ENCODE measurements around the gene SPAG6. TPM values are rescaled to one million over a fixed set of nuclear protein-coding genes. Genes with fewer than 3 reads are reported as not detected.

SPAG6 gene
- total and polyA plus RNA-seq, 2 of the 8 experiments (the other 6 are each of a cell fraction or from before 2014, with no cell fraction given), result 0.14 TPM; not detected in 1

- TF ChIP-seq CTCF (IDR thresholded peaks at IDR 0.05; ENCODE audit: control extremely low read depth in 1 of 3, insufficient read depth in 1 of 3, low read depth in 1 of 3, low read length in 3 of 3) (no peak), SRF (IDR thresholded peaks at IDR 0.05; ENCODE audit: low read depth, low read length) (no peak)
These were observed 27.0 kb downstream of the SPAG6 start (continued) for GRCh38 chr10:22372298-22372697.

All from H1 (cell line).